CD4-positive, alpha-beta T cell treated with Interleukin-4 for 1 hour (primary cell): ENCODE measurements around the gene SUV39H2.
"Not testable (repeated sequence)": the region's sequence is repeated elsewhere in the genome, so short reads cannot be mapped to it uniquely, and the experiment has no call there.

Experiments
- DNase-seq, 2 donors: peaks; one replicate each; pipeline ENCODE4 v3.0.0-alpha.2; 2020 to 2022

The SUV39H2 gene

GRCh38 chr10:14876764-14877163, 1.9 kb upstream of the SUV39H2 start:
- DNase-seq: no peak

- peak; percentile 13 to 32 for DNase-seq
Measured at GRCh38 chr10:14879124-14879927, 660 bp downstream of the SUV39H2 start.

- no peak for DNase-seq
Measured at GRCh38 chr10:14879928-14880193, 1.2 kb downstream of the SUV39H2 start.

- no peak for DNase-seq
Measured at GRCh38 chr10:14880229-14880628, 1.6 kb downstream of the SUV39H2 start.

- DNase-seq: no peak
Measured at GRCh38 chr10:14884082-14884481, 5.4 kb downstream of the SUV39H2 start.

- peak in 1 of 2 donors; percentile 23 for DNase-seq
Measured at GRCh38 chr10:14889318-14889717, 10.7 kb downstream of the SUV39H2 start.

GRCh38 chr10:14891151-14891550, 12.5 kb downstream of the SUV39H2 start:
- DNase-seq: no peak

GRCh38 chr10:14904316-14904732, 25.7 kb downstream of the SUV39H2 start:
- peak in 1 of 2 donors; percentile 46 for DNase-seq

GRCh38 chr10:14904864-14905263, 26.2 kb downstream of the SUV39H2 start:
- DNase-seq: no peak

GRCh38 chr10:14905890-14906289, 27.2 kb downstream of the SUV39H2 start:
- DNase-seq: no peak

GRCh38 chr10:14906765-14907164, 28.1 kb downstream of the SUV39H2 start:
- no peak for DNase-seq

GRCh38 chr10:14907591-14907990, 28.9 kb downstream of the SUV39H2 start:
- not testable (repeated sequence) for DNase-seq

GRCh38 chr10:14909101-14909500, 30.4 kb downstream of the SUV39H2 start:
- no peak for DNase-seq

- no peak for DNase-seq
Measured at GRCh38 chr10:14910953-14911352, 32.3 kb downstream of the SUV39H2 start.

- no peak for DNase-seq
Measured at GRCh38 chr10:14911801-14912200, 33.1 kb downstream of the SUV39H2 start.

- no peak for DNase-seq
Measured at GRCh38 chr10:14916600-14916999, 37.9 kb downstream of the SUV39H2 start.

GRCh38 chr10:14917827-14918226, 39.2 kb downstream of the SUV39H2 start:
- no peak for DNase-seq

GRCh38 chr10:14918964-14919363, 40.3 kb downstream of the SUV39H2 start:
- DNase-seq: no peak

GRCh38 chr10:14924013-14924412, 45.3 kb downstream of the SUV39H2 start:
- no peak for DNase-seq

GRCh38 chr10:14925268-14925667, 46.6 kb downstream of the SUV39H2 start:
- DNase-seq: no peak

- DNase-seq: no peak
Measured at GRCh38 chr10:14926061-14926470, 47.4 kb downstream of the SUV39H2 start.

GRCh38 chr10:14926722-14927416, 48.2 kb downstream of the SUV39H2 start:
- DNase-seq: no peak

- no peak for DNase-seq
Measured at GRCh38 chr10:14930610-14931009, 51.9 kb downstream of the SUV39H2 start.

- no peak for DNase-seq
Measured at GRCh38 chr10:14936584-14936983, 57.9 kb downstream of the SUV39H2 start.

- DNase-seq: peak in 1 of 2 donors; percentile 53
Measured at GRCh38 chr10:14938971-14939370, 60.3 kb downstream of the SUV39H2 start.
